ENCODE results near the gene AGPAT3.

Gene AGPAT3

DNA sequence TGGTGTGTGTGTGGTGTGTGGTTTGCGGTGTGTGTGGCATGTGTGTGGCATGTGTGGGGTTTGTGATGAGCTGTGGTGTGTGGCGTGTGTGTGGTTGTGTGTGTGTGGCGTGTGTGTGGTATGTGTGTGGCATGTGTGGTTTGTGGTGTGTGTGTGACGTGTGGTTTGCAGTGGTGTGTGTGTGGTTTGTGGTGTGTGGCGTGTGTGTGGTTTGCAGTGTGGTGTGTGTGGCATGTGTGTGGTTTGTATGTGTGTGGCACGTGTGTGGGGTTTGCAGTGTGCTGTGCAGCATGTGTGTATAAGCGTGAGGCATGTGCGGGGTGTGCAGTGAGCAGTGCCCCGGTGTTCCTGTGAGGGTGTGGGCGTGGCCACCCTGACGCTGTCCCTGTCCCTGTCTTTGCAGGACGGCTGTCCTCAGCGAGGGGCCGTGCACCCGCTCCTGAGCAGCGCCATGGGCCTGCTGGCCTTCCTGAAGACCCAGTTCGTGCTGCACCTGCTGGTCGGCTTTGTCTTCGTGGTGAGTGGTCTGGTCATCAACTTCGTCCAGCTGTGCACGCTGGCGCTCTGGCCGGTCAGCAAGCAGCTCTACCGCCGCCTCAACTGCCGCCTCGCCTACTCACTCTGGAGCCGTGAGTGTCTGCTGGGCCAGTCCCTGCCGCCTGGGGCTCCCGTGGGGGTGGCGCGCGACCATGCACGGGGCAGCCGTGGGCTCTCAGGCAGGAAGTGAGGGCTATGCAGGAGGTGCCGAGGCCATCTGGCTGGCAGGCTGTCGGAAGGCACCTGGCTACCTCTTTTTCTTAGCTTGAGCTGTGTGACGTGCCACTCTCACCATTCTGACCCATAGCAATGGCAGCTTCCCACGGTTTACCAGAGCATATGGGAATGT is 94.5 kb downstream of the AGPAT3 start (continued):
- TF ChIP-seq, protein P1, sequence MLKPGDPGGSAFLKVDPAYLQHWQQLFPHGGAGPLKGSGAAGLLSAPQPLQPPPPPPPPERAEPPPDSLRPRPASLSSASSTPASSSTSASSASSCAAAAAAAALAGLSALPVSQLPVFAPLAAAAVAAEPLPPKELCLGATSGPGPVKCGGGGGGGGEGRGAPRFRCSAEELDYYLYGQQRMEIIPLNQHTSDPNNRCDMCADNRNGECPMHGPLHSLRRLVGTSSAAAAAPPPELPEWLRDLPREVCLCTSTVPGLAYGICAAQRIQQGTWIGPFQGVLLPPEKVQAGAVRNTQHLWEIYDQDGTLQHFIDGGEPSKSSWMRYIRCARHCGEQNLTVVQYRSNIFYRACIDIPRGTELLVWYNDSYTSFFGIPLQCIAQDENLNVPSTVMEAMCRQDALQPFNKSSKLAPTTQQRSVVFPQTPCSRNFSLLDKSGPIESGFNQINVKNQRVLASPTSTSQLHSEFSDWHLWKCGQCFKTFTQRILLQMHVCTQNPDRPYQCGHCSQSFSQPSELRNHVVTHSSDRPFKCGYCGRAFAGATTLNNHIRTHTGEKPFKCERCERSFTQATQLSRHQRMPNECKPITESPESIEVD (tag by site-specific recombination; IDR thresholded peaks at IDR 0.05), result no peak
- TF ChIP-seq, protein P2, sequence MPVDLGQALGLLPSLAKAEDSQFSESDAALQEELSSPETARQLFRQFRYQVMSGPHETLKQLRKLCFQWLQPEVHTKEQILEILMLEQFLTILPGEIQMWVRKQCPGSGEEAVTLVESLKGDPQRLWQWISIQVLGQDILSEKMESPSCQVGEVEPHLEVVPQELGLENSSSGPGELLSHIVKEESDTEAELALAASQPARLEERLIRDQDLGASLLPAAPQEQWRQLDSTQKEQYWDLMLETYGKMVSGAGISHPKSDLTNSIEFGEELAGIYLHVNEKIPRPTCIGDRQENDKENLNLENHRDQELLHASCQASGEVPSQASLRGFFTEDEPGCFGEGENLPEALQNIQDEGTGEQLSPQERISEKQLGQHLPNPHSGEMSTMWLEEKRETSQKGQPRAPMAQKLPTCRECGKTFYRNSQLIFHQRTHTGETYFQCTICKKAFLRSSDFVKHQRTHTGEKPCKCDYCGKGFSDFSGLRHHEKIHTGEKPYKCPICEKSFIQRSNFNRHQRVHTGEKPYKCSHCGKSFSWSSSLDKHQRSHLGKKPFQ (tag by site-specific recombination; IDR thresholded peaks at IDR 0.05), result peak; percentile 84
- TF ChIP-seq TCF7L2 (IDR thresholded peaks at IDR 0.05; ENCODE audit: borderline replicate concordance, low read depth, low read length) (no peak), ZNF341 (tag by site-specific recombination; IDR thresholded peaks at IDR 0.05; ENCODE audit: low read depth) (no peak), YY1 (tag by site-specific recombination; IDR thresholded peaks at IDR 0.05) (no peak), BCL11A (tag by site-specific recombination; IDR thresholded peaks at IDR 0.05; ENCODE audit: low read depth) (no peak), ZNF202 (tag by site-specific recombination; IDR thresholded peaks at IDR 0.05; ENCODE audit: borderline replicate concordance) (no peak), ZNF596 (tag by site-specific recombination; IDR thresholded peaks at IDR 0.05) (no peak), MEIS1 (CRISPR knock-in tag; IDR thresholded peaks at IDR 0.05; ENCODE audit: borderline replicate concordance) (no peak), ZBTB48 (tag by site-specific recombination; IDR thresholded peaks at IDR 0.05) (peak; percentile 36; the same call in 1 of the 2 replicates), IKZF3 (tag by site-specific recombination; IDR thresholded peaks at IDR 0.05) (no peak), ZNF16 (tag by site-specific recombination; IDR thresholded peaks at IDR 0.05; ENCODE audit: low read depth) (no peak)
- TF ChIP-seq, protein P3, sequence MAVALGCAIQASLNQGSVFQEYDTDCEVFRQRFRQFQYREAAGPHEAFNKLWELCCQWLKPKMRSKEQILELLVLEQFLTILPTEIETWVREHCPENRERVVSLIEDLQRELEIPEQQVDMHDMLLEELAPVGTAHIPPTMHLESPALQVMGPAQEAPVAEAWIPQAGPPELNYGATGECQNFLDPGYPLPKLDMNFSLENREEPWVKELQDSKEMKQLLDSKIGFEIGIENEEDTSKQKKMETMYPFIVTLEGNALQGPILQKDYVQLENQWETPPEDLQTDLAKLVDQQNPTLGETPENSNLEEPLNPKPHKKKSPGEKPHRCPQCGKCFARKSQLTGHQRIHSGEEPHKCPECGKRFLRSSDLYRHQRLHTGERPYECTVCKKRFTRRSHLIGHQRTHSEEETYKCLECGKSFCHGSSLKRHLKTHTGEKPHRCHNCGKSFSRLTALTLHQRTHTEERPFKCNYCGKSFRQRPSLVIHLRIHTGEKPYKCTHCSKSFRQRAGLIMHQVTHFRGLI (tag by site-specific recombination; IDR thresholded peaks at IDR 0.05), result no peak

DNA sequence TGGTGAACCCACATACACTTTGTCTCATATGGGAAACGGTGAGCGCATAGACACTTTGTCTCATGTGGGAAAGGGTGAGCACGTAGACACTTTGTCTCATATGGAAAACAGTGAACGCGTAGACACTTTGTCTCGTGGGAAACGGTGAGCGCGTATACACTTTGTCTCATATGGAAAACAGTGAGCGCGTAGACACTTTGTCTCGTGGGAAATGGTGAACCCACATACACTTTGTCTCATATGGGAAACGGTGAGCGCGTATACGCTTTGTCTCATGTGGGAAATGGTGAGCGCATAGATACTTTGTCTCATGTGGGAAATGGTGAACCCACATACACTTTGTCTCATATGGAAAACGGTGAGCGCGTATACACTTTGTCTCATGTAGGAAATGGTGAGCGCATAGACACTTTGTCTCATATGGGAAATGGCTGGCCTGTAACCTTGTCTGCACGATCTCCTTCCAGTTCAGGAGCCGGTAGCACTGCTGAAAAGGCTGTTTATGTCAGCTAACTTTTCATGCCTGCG is 96.4 kb downstream of the AGPAT3 start:
- no peak overlapping the region for H3K27ac ChIP-seq (ENCODE audit: extremely low read depth, low read depth, low read length)
- ChIA-PET POLR2A (no interaction called here), CTCF (no interaction called here)
- TF ChIP-seq, protein P4, sequence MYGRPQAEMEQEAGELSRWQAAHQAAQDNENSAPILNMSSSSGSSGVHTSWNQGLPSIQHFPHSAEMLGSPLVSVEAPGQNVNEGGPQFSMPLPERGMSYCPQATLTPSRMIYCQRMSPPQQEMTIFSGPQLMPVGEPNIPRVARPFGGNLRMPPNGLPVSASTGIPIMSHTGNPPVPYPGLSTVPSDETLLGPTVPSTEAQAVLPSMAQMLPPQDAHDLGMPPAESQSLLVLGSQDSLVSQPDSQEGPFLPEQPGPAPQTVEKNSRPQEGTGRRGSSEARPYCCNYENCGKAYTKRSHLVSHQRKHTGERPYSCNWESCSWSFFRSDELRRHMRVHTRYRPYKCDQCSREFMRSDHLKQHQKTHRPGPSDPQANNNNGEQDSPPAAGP (tag by site-specific recombination; IDR thresholded peaks at IDR 0.05), result no peak
- TF ChIP-seq, protein P5, sequence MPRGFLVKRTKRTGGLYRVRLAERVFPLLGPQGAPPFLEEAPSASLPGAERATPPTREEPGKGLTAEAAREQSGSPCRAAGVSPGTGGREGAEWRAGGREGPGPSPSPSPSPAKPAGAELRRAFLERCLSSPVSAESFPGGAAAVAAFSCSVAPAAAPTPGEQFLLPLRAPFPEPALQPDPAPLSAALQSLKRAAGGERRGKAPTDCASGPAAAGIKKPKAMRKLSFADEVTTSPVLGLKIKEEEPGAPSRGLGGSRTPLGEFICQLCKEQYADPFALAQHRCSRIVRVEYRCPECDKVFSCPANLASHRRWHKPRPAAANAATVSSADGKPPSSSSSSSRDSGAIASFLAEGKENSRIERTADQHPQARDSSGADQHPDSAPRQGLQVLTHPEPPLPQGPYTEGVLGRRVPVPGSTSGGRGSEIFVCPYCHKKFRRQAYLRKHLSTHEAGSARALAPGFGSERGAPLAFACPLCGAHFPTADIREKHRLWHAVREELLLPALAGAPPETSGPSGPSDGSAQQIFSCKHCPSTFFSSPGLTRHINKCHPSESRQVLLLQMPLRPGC (tag by site-specific recombination; IDR thresholded peaks at IDR 0.05), result no peak
- TF ChIP-seq, protein P6, sequence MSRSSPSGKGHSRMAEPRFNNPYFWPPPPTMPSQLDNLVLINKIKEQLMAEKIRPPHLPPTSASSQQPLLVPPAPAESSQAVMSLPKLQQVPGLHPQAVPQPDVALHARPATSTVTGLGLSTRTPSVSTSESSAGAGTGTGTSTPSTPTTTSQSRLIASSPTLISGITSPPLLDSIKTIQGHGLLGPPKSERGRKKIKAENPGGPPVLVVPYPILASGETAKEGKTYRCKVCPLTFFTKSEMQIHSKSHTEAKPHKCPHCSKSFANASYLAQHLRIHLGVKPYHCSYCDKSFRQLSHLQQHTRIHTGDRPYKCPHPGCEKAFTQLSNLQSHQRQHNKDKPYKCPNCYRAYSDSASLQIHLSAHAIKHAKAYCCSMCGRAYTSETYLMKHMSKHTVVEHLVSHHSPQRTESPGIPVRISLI (tag by site-specific recombination; IDR thresholded peaks at IDR 0.05), result no peak
- TF ChIP-seq, protein P7, sequence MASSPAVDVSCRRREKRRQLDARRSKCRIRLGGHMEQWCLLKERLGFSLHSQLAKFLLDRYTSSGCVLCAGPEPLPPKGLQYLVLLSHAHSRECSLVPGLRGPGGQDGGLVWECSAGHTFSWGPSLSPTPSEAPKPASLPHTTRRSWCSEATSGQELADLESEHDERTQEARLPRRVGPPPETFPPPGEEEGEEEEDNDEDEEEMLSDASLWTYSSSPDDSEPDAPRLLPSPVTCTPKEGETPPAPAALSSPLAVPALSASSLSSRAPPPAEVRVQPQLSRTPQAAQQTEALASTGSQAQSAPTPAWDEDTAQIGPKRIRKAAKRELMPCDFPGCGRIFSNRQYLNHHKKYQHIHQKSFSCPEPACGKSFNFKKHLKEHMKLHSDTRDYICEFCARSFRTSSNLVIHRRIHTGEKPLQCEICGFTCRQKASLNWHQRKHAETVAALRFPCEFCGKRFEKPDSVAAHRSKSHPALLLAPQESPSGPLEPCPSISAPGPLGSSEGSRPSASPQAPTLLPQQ (tag by site-specific recombination; IDR thresholded peaks at IDR 0.05), result no peak
- TF ChIP-seq ZNF473 (tag by site-specific recombination; IDR thresholded peaks at IDR 0.05) (no peak), SP3 (tag by site-specific recombination; IDR thresholded peaks at IDR 0.05) (no peak), ZNF211 (tag by site-specific recombination; IDR thresholded peaks at IDR 0.05; ENCODE audit: low read depth) (no peak), ZNF791 (tag by site-specific recombination; IDR thresholded peaks at IDR 0.05) (no peak), ZNF266 (tag by site-specific recombination; IDR thresholded peaks at IDR 0.05; ENCODE audit: low read depth) (no peak)
- no peaks in the 10 kb centered on the region for H3K4me1 ChIP-seq (ENCODE audit: control insufficient read depth, insufficient read depth, low read length)
- H3K36me3 ChIP-seq (ENCODE audit: control insufficient read depth in 2 of 2, insufficient read depth in 1 of 2, low read length in 2 of 2), result peaks cover 4 to 32% of the 10 kb centered on the region in 2 experiments; a peak in 2 of 3 replicates
- no peak overlapping the region for H3K4me3 ChIP-seq (ENCODE audit: low read depth, low read length)
- no peaks in the 10 kb centered on the region for H3K9me3 ChIP-seq (ENCODE audit: control insufficient read depth, insufficient read depth, low read depth, low read length)
